ENCODE results near the gene CHRNA4.
"Not testable (repeated sequence)": the region's sequence is repeated elsewhere in the genome, so short reads cannot be mapped to it uniquely, and the experiment has no call there.

Gene CHRNA4

GRCh38 chr20:63348828-63349515 is 12.2 kb downstream of the CHRNA4 start:
- no peak for DNase-seq (ENCODE audit: low read depth)

- no peak for DNase-seq (ENCODE audit: low read depth)
Observed at GRCh38 chr20:63347950-63348827, 13.0 kb downstream of the CHRNA4 start.

- no peak for DNase-seq (ENCODE audit: low read depth)
Observed at GRCh38 chr20:63347081-63347741, 13.9 kb downstream of the CHRNA4 start.

DNA sequence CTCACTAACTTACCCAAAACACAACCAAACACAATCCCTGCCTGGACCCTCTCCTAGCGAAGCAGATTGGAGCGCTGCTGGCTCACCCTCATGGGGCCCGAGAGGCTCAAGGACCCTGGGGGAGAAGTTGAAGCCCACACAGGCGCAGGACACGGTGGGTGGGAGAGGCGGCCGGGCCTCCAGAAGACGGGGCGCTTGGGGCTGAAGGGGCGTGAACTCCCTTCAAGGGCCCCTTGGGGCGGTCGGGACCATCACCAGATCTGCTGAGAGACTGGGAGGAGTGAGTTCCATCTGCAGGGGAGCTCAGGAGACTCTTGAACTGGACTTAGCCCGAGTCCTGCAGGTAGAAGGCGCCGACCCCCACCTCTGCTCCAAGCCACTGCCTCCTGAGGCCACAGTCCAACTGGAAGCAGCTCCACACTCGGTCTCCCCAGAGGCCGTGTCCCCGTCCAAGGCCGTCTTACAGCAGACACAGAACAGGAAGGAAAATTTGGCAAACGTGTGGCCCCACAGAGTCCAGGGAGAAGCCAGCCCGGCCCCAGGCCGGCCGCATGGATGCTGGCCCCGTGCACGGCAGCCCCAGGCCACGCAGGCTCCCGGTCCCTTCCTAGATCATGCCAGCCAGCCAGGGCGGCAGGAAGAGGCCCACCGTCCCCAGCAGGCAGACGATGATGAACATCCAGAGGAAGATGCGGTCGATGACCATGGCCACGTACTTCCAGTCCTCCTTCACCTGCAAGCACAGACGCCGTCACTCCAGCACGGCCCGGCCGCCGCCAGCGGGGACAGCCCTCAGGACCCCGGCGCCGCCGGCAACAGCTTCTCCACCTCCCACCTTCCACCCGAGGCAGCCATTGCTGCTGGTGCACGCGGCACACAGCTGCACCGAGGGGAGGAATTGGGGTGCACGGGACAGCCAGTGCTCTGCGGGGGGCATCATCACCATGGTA is 14.7 kb downstream of the CHRNA4 start:
- no peak for DNase-seq (ENCODE audit: low read depth)

DNA sequence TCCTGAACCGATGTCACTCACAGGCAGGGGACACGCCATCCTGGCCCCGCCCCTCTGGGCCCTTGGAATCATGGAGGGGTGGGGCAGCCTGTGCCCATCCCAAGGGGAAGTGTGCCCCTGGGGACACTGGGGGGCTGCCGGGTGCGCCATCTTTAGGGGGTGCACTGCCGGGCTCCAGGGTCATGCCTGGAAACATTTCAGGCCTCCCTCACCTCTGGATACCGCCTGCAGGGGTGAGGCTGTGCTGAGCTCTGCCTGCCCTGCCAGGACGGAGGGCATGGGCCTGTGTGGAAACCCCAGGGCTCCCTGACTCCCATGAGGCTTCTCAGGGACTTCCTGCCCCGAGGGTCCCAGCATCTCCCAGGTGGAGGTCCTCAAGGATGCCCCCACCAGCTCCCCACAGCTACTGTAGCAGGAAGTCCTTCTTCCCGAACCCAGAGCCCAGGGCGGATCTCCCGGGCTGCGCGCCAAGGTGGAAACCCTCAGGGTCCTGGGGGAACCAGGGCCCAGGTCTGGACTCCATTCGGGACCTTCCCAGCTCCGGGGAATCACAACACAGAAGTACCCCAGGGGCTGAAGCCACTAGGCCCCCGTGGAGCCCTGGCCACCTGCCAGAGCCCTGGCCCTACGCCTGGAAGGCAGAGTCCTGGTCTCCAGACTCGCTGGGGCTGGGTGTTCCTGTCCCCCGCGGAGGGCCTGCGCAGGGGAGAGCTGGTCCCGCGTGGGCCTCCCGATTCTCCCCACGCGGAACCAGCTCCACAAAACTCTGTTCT is 15.6 kb downstream of the CHRNA4 start:
- no peak for DNase-seq (ENCODE audit: low read depth)

- DNase-seq (ENCODE audit: low read depth), result no peak
Observed at GRCh38 chr20:63344616-63345327, 16.4 kb downstream of the CHRNA4 start.

GRCh38 chr20:63343460-63344445 is 17.4 kb downstream of the CHRNA4 start:
- no peak for DNase-seq (ENCODE audit: low read depth)

DNA sequence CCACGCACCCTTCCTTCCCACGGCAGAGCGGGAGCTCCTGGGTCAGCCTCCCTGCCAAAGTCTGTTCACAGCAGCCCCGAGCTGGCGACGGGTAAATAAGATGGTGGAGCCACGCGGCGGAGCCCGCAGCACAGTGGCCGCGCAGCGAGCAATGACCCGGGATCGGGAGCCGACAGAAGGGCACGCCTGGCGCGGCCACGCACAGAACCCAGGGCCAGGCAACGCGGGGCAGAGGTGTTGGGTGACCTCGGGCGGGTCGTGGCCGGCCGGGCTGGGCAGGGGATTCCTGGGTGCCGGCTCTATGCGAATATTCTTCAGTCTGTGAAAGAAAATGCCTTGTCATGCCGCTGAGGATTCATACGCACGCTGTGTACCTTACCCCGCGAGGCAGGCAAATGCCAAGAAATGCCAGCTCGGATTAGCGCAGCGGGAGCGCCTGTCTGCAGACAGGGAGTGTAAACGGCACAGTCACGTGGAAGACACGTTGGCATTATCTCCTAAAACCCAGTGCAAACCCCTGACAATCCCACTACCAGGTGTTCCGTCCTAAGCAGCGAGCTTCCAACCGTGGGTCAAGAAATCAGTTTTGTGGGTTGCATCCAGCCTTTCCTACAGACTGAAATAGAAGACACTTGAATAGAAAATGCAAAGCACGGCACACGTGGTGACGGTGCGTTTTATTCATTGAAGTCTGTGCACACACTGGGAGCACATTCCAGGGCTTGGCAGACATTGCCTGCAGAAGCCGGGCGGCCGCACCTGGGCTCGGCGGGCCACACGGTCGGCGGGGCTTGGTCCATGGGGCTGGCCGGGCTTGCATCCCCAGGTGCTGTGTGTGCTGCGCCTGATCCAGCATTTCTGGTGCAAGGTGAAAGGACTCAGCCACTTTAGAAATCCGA is 18.3 kb downstream of the CHRNA4 start:
- DNase-seq (ENCODE audit: low read depth), result no peak

DNA sequence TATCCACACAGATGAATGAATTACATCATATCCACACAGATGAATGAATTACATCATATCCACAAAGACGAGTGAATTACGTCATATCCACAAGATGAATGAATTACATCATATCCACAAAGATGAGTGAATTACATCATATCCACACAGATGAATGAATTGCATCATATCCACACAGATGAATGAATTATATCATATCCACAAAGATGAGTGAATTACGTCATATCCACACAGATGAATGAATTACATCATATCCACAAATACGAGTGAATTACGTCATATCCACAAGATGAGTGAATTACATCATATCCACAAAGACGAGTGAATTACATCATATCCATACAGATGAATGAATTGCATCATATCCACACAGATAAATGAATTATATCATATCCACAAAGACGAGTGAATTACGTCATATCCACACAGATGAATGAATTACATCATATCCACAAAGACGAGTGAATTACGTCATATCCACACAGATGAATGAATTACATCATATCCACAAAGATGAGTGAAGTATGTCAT is 20.9 kb downstream of the CHRNA4 start:
- DNase-seq (ENCODE audit: low read depth), result not testable (repeated sequence)

- not testable (repeated sequence) for DNase-seq (ENCODE audit: low read depth)
Observed at GRCh38 chr20:63339154-63340094, 21.7 kb downstream of the CHRNA4 start.

DNA sequence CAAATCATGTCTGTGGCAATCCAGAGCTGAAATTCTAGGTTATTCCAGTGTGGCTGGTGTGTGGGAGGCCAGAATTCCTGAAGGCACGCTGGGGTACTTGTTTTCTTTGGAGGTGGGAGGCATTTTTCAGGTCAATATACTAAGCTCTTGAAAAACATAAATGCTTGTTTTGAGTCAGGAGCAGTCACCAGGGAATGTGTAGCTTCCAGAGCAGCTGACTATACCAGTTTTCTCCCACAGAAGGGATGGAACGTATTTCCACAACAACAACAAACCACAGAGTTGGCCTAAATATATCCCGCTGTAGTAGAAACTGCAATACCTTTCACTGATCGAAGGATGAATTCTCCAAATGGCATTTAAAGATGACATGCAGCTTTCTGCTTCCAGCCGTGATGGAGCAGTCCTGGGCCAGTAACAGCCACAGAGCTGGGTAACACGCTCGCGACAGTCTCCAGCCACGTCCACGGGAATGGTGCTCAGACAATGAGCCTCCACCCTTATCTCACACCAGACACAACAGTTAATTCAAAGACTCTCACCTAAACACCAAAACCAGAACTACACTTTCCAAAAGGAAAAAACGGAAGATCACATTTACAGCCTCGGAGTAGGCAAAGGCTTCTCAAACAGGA is 23.2 kb downstream of the CHRNA4 start:
- DNase-seq (ENCODE audit: low read depth), result no peak

DNA sequence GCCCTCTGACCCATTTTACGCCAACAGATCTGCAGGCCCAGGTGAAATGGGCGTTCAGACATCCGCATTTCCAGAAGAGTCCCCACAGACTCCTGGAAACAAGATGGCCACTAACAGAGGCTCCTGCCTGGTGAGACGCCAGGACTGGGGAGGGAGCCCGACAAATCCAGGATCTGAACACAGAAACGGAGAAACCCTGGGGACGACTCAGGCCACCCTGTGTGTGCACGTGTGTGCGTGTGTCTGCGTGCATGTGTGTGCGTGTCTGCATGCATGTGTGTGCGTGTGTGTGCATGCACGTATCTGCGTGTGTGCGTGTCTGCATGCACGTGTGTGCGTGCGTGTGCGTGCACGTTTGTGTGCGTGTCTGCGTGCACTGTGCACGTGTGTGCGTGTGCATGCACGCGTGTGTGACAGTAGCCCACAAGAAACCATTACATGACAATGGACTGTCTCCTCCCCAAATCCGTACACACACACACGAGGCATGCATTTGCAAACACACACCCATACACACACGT is 24.9 kb downstream of the CHRNA4 start:
- DNase-seq (ENCODE audit: low read depth), result no peak

DNA sequence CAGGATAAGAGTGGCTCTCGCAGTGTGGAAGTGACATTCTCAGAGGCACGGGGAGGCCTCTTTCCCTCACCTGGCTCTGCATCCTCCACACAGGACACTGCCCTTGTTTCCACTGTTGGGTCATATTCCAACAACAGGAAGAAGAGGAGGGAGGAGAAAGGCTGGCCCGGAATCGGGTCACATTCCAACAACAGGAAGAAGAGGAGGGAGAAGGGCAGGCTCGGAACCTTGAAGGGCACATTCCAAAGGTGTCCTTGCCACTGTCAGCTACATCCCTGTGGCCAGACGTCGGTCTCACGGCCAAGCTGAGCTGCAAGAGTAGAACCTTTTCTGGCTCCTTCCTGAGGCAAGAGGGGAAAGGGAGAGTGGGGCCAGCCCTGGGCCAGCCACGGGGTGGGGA is 25.4 kb downstream of the CHRNA4 start:
- no peak for DNase-seq (ENCODE audit: low read depth)

- not testable (repeated sequence) for DNase-seq (ENCODE audit: low read depth)
Observed at GRCh38 chr20:63335060-63335459, 26.1 kb downstream of the CHRNA4 start.

DNA sequence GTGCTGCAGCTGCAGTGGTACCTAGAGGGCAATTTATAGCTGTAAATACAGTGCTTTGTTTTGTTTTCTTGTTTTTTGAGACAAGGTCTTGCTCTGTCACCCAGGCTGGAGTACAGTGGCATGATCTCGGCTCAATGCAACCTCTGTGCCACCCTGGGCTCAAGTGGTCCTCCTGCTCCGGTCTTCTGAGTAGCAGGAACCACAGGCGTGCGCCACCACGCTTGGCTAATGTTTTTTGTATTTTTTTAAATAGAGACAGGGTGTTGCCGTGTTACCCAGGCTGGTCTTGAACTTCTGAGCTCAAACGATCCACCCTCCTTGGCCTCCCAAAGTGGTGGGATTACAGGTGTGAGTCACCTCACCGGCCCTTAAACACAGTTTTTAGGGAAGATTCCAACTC is 26.8 kb downstream of the CHRNA4 start:
- DNase-seq (ENCODE audit: low read depth), result no peak

All from T-helper 22 cell (primary cell).